Osteoblast (primary cell): Measurements from ENCODE around the gene OSTM1. TPM values are rescaled to one million over a fixed set of nuclear protein-coding genes. Genes with fewer than 3 reads are reported as not detected.

Experiments
- DNase-seq: peaks from one replicate; pipeline ENCODE4 v3.0.0; 2011; ENCODE audit warnings: low spot score, mixed read lengths; ENCODE audit not compliant: insufficient read length; ENCODE audit errors: missing footprints
- H2AFZ ChIP-seq: 2 replicates; pipeline ENCODE4 v1.6.0; 2011; ENCODE audit warnings: mild to moderate bottlenecking, low read length
- H3K27ac ChIP-seq: 2 replicates; pipeline ENCODE4 v1.5.1; 2011; ENCODE audit warnings: mild to moderate bottlenecking, low read depth, low read length, moderate library complexity
- H3K27me3 ChIP-seq: 2 replicates; pipeline ENCODE4 v1.6.0; 2012; ENCODE audit warnings: mild to moderate bottlenecking, control low read depth, inconsistent platforms, low read length, moderate library complexity; ENCODE audit not compliant: insufficient read depth
- H3K36me3 ChIP-seq: 2 replicates; pipeline ENCODE4 v1.5.1; 2011; ENCODE audit warnings: mild to moderate bottlenecking, low read length, control low read depth, moderate library complexity; ENCODE audit not compliant: insufficient read depth
- H3K4me1 ChIP-seq: 2 replicates; pipeline ENCODE4 v1.5.1; 2011; ENCODE audit warnings: mild to moderate bottlenecking, low read length, control low read depth, moderate library complexity; ENCODE audit not compliant: insufficient read depth
- H3K4me2 ChIP-seq: 2 replicates; pipeline ENCODE4 v1.6.0; 2011; ENCODE audit warnings: mild to moderate bottlenecking, low read length; ENCODE audit not compliant: insufficient read depth
- H3K4me3 ChIP-seq: fragments of 200-600 bp; sonication (generic); 3 replicates; pipeline ENCODE4 v1.5.1; 2012; ENCODE audit warnings: mild to moderate bottlenecking, low read length, inconsistent platforms; ENCODE audit not compliant: insufficient read depth
- H3K79me2 ChIP-seq: 2 replicates; pipeline ENCODE4 v1.6.0; 2012; ENCODE audit warnings: mild to moderate bottlenecking, low read length, control low read depth, inconsistent platforms; ENCODE audit not compliant: insufficient read depth
- H3K9me3 ChIP-seq: 2 replicates; pipeline ENCODE4 v1.5.1; 2011; ENCODE audit warnings: low read depth, low read length, control low read depth
- H4K20me1 ChIP-seq: 2 replicates; pipeline ENCODE4 v1.6.0; 2012; ENCODE audit warnings: mild to moderate bottlenecking, low read length, control low read depth; ENCODE audit not compliant: insufficient read depth
- CTCF ChIP-seq: IDR thresholded peaks from 2 replicates; pipeline ENCODE4 v1.5.1; 2011; ENCODE audit warnings: mild to moderate bottlenecking, low read depth, low read length, moderate library complexity; ENCODE audit errors: extremely low read depth
- total RNA-seq: library from RNA; depleted of rRNA; stranded (reverse); fragments of >200 nt; gene quantifications from 2 replicates; pipeline ENCODE4 v1.2.3, GENCODE V29; 2012

The OSTM1 gene
- total RNA-seq, 1 donor, result 42.3 TPM

DNA sequence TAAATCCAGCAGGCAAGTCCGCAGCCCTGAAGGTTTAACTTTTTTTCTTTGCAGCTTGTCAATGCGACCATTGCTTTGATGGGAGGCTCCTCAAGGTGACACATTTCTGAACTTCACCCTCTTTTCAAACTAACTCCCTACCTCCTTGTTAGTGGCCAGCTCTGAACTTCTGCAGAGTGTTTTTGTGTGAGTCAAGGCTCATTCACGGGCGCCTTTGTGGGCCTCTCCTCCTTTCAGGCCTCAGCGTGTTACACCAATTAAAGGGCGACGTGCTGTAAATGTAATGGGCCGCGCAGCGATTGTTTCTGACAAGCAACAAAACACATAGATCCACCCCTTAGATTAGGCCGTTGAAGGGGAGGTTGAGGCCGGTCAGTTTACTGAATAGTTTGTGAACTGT lies 45.8 kb upstream of the OSTM1 start:
- no peaks in the 10 kb centered on the region for H3K9me3 ChIP-seq
- no peaks in the 10 kb centered on the region for H3K36me3 ChIP-seq
- peaks cover 19% of the 10 kb centered on the region for H3K4me1 ChIP-seq
- peaks cover 93% of the 10 kb centered on the region for H3K27me3 ChIP-seq
- no peak for TF ChIP-seq CTCF
- no peak overlapping the region for H3K27ac ChIP-seq
- DNase-seq, result no peak
- no peaks in the 10 kb centered on the region for H4K20me1 ChIP-seq
- no peak overlapping the region for H3K4me3 ChIP-seq
- H2AFZ ChIP-seq, result no peak overlapping the region
- no peak overlapping the region for H3K4me2 ChIP-seq
- H3K79me2 ChIP-seq, result no peaks in the 10 kb centered on the region

DNA sequence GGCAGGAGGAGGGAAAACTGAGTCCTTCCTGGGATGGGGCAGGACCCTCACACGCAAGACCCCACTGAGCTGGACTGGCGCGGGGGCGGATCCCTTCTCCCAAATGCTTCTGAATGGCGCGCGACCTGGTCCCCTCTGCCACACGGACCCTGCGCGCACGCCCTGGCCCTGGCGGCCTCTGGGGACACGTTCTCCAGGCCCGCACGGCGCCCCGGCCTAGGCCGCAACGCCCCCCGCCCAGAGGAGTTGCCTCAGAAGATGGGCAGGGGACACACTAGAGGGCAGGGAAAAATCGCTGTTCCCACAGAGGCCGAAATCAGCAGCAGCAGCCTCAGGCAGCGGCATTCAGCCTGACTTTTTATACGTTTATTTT lies 45.2 kb upstream of the OSTM1 start:
- no peak overlapping the region for H2AFZ ChIP-seq
- H3K9me3 ChIP-seq, result no peaks in the 10 kb centered on the region
- H4K20me1 ChIP-seq, result no peaks in the 10 kb centered on the region
- H3K36me3 ChIP-seq, result no peaks in the 10 kb centered on the region
- peak overlapping the region; percentile 81 for H3K4me2 ChIP-seq
- no peak for TF ChIP-seq CTCF
- no peaks in the 10 kb centered on the region for H3K79me2 ChIP-seq
- H3K27me3 ChIP-seq, result peaks cover 93% of the 10 kb centered on the region
- H3K27ac ChIP-seq, result no peak overlapping the region
- H3K4me1 ChIP-seq, result peaks cover 19% of the 10 kb centered on the region
- H3K4me3 ChIP-seq, result no peak overlapping the region
- no peak for DNase-seq

- Histone ChIP-seq H4K20me1 (no peaks in the 10 kb centered on the region), H3K27me3 (peaks cover 93% of the 10 kb centered on the region), H3K79me2 (no peaks in the 10 kb centered on the region), H3K27ac (no peak overlapping the region), H3K9me3 (no peaks in the 10 kb centered on the region), H3K4me1 (peaks cover 19% of the 10 kb centered on the region), H2AFZ (peak overlapping the region; percentile 56), H3K4me3 (peak overlapping the region; percentile 64), H3K36me3 (no peaks in the 10 kb centered on the region), H3K4me2 (peak overlapping the region; percentile 81)
- no peak for TF ChIP-seq CTCF
- peak; percentile 93 for DNase-seq
Observed at GRCh38 chr6:108118810-108119768, 44.5 kb upstream of the OSTM1 start.

DNA sequence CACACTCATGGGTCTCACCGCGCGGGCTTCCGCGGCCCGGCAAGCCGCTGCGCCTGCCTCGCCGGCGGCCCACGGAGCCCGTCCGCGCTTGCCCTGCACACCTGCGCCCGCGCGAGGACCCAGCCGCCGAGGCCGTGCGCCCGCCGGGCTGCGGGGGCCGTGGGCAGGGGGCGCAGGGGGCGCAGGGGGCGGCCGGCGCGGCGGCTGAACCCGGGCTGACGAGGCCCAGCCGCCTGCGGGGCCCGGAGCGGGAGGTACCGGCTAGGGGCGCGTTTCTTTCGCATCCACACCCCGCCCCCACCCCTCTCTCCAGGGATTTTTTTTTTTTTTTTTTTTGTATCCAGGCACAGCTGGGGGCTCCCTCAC lies 43.8 kb upstream of the OSTM1 start:
- no peak for TF ChIP-seq CTCF
- H3K9me3 ChIP-seq, result no peaks in the 10 kb centered on the region
- no peaks in the 10 kb centered on the region for H4K20me1 ChIP-seq
- peaks cover 19% of the 10 kb centered on the region for H3K4me1 ChIP-seq
- peak overlapping the region; percentile 81 for H3K4me2 ChIP-seq
- H3K27ac ChIP-seq, result no peak overlapping the region
- peak overlapping the region; percentile 80 for H2AFZ ChIP-seq
- no peaks in the 10 kb centered on the region for H3K79me2 ChIP-seq
- peak overlapping the region; percentile 76 for H3K4me3 ChIP-seq
- DNase-seq, result no peak
- H3K27me3 ChIP-seq, result peaks cover 85% of the 10 kb centered on the region
- H3K36me3 ChIP-seq, result no peaks in the 10 kb centered on the region
